PFSK-1 (cell line): Measurements from ENCODE around the gene COL9A2.

ENCODE experiments used
- FOXP2 ChIP-seq: optimal IDR thresholded peaks from 2 replicates; pipeline ENCODE3; 2011; ENCODE audit warnings: borderline replicate concordance, control low read depth, inconsistent platforms; ENCODE audit not compliant: insufficient read depth; ENCODE audit errors: extremely low read length, extremely low read depth
- POLR2AphosphoS5 ChIP-seq: IDR thresholded peaks from 2 replicates; pipeline ENCODE4 v1.6.1; 2012; ENCODE audit warnings: low read depth, mild to moderate bottlenecking, control low read depth, low read length, moderate library complexity
- REST ChIP-seq, 2 experiments: IDR thresholded peaks; 2 replicates each; pipeline versions ENCODE4 v1.6.1 to v1.8.0; 2011 to 2012; ENCODE audit warnings: low read depth in 2 of 2, low read length in 2 of 2, control low read depth in 1 of 2, inconsistent platforms in 1 of 2, mild to moderate bottlenecking in 1 of 2, moderate library complexity in 1 of 2; ENCODE audit not compliant: insufficient read depth in 1 of 2
- SIN3A ChIP-seq: IDR thresholded peaks from 2 replicates; pipeline ENCODE4 v1.6.1; 2012; ENCODE audit warnings: mild to moderate bottlenecking, low read length, moderate library complexity, borderline replicate concordance; ENCODE audit not compliant: insufficient read depth
- TAF1 ChIP-seq: IDR thresholded peaks from 2 replicates; pipeline ENCODE4 v1.6.1; 2012; ENCODE audit warnings: low read length, control low read depth, borderline replicate concordance; ENCODE audit not compliant: insufficient read depth

The COL9A2 gene

GRCh38 chr1:40314721-40315238 lies 2.3 kb downstream of the COL9A2 start:
- TF ChIP-seq POLR2AphosphoS5, result no peak
- no peak for TF ChIP-seq SIN3A

- TF ChIP-seq SIN3A, result no peak
- no peak for TF ChIP-seq REST (IDR thresholded peaks at IDR 0.05; ENCODE audit: insufficient read depth in 1 of 2, low read depth in 2 of 2, low read length in 2 of 2)
- TF ChIP-seq POLR2AphosphoS5, result no peak
- no peak for TF ChIP-seq FOXP2
- TF ChIP-seq TAF1, result no peak
Measured at GRCh38 chr1:40313958-40314720, 2.9 kb downstream of the COL9A2 start.

GRCh38 chr1:40313329-40313957 lies 3.6 kb downstream of the COL9A2 start:
- TF ChIP-seq TAF1 (no peak), SIN3A (no peak), POLR2AphosphoS5 (no peak), FOXP2 (no peak), REST (IDR thresholded peaks at IDR 0.05; ENCODE audit: insufficient read depth in 1 of 2, low read depth in 2 of 2, low read length in 2 of 2) (no peak)

- TF ChIP-seq TAF1, result no peak
- TF ChIP-seq REST (IDR thresholded peaks at IDR 0.05; ENCODE audit: insufficient read depth in 1 of 2, low read depth in 2 of 2, low read length in 2 of 2), result no peak
- no peak for TF ChIP-seq POLR2AphosphoS5
- no peak for TF ChIP-seq FOXP2
- TF ChIP-seq SIN3A, result no peak
Measured at GRCh38 chr1:40312238-40313205, 4.6 kb downstream of the COL9A2 start.

- TF ChIP-seq REST (IDR thresholded peaks at IDR 0.05; ENCODE audit: insufficient read depth in 1 of 2, low read depth in 2 of 2, low read length in 2 of 2) (no peak), SIN3A (no peak), FOXP2 (no peak), POLR2AphosphoS5 (no peak), TAF1 (no peak)
Measured at GRCh38 chr1:40311692-40312091, 5.4 kb downstream of the COL9A2 start.
